GM18505 (cell line): ENCODE results near the gene SMAGP.
"Not testable (repeated sequence)": the region's sequence is repeated elsewhere in the genome, so short reads cannot be mapped to it uniquely, and the experiment has no call there.

ENCODE experiments used
- ATAC-seq: cut with Tn5 transposase; IDR thresholded peaks from one replicate; pipeline ENCODE4 v1.9.1; 2021; ENCODE audit not compliant: unreplicated experiment
- POLR2A ChIP-seq: IDR thresholded peaks from 4 replicates; pipeline ENCODE4 v1.6.1; 2011; ENCODE audit warnings: borderline replicate concordance; ENCODE audit not compliant: insufficient read depth, insufficient read length; ENCODE audit errors: extremely low read depth

Gene SMAGP

GRCh38 chr12:51225771-51226170 is 44.4 kb downstream of the SMAGP start:
- ATAC-seq = no peak
- TF ChIP-seq POLR2A = no peak

GRCh38 chr12:51225234-51225633 is 45.0 kb downstream of the SMAGP start:
- ATAC-seq = no peak
- no peak for TF ChIP-seq POLR2A

- no peak for TF ChIP-seq POLR2A
Observed at GRCh38 chr12:51224625-51225024, 45.6 kb downstream of the SMAGP start.

GRCh38 chr12:51222461-51222860 is 47.8 kb downstream of the SMAGP start:
- ATAC-seq = no peak
- TF ChIP-seq POLR2A = no peak

More at GRCh38 chr12:51224625-51225024, 45.6 kb downstream of the SMAGP start:
- no peak for ATAC-seq

GRCh38 chr12:51219857-51220256 is 50.4 kb downstream of the SMAGP start:
- ATAC-seq = not testable (repeated sequence)

- no peak for TF ChIP-seq POLR2A
- no peak for ATAC-seq
Observed at GRCh38 chr12:51219322-51219721, 50.9 kb downstream of the SMAGP start.

GRCh38 chr12:51218607-51219161 is 51.5 kb downstream of the SMAGP start:
- no peak for TF ChIP-seq POLR2A
- no peak for ATAC-seq

- peak; percentile 66 for ATAC-seq
- TF ChIP-seq POLR2A = peak; percentile 58
Observed at GRCh38 chr12:51217968-51218606, 52.1 kb downstream of the SMAGP start, which contains the start of gene POU6F1. TSS of gene POU6F1 (minus strand) at chr12:51218062. CDS start at chr12:51206836, 11,226 bp downstream.

- ATAC-seq = peak; percentile 32
- TF ChIP-seq POLR2A = peak; percentile 49
Observed at GRCh38 chr12:51217133-51217967, 52.9 kb downstream of the SMAGP start.

GRCh38 chr12:51216642-51217041 is 53.6 kb downstream of the SMAGP start:
- ATAC-seq = no peak

GRCh38 chr12:51214895-51215294 is 55.3 kb downstream of the SMAGP start:
- no peak for TF ChIP-seq POLR2A
- no peak for ATAC-seq

More at GRCh38 chr12:51216642-51217041, 53.6 kb downstream of the SMAGP start:
- TF ChIP-seq POLR2A = no peak

- no peak for ATAC-seq
- no peak for TF ChIP-seq POLR2A
Observed at GRCh38 chr12:51210690-51211395, 59.4 kb downstream of the SMAGP start.

- no peak for TF ChIP-seq POLR2A
- no peak for ATAC-seq
Observed at GRCh38 chr12:51209259-51209658, 61.0 kb downstream of the SMAGP start.
